ENCODE measurements around the gene GABPB1.

Gene GABPB1

GRCh38 chr15:50236433-50236832 lies 118.6 kb downstream of the GABPB1 start:
- no peak for DNase-seq

- no peak for DNase-seq
These were observed 119.2 kb downstream of the GABPB1 start for GRCh38 chr15:50235794-50236193.

DNA sequence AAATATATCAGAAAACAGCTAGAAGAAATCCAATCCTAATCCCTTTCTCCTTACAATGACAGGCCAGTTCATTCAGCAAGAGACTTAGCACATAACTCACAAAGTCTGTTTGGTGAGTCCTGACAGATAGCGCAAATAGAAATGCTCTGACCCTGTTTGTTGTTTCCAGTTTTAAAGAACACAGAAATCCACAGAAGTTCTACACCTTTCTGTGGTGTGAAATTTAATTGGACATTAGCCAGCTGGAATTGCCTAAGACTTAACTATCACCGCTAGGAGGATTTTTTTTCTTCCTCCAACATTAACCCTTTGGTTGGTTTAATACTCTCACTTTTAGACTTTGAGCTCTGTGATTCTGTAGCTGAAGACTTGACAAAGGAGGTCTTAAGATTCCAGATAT lies 120.2 kb downstream of the GABPB1 start:
- no peak for DNase-seq

- DNase-seq, result no peak
These were observed 121.7 kb downstream of the GABPB1 start for GRCh38 chr15:50233192-50233736.

GRCh38 chr15:50232791-50233190 lies 122.2 kb downstream of the GABPB1 start:
- no peak for DNase-seq

DNA sequence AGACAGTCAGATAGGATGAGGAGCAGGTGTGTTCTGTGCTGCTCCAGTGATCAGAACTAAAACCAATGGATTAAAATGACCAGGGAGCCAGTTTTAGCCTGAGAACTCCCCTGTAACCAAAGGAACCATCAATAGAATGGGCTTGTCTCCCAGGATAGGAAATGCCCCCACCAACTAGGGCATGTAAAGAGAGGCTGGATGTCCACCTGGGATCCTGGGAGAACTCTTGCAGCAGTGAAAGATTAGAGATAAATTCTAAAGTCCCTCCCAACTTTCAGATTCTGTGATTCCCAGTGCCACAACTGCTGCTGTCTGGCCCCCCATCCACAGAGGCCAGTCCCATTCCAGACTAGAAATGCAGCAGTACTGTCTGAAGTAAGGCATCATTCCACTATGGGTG lies 123.2 kb downstream of the GABPB1 start:
- no peak for DNase-seq

DNA sequence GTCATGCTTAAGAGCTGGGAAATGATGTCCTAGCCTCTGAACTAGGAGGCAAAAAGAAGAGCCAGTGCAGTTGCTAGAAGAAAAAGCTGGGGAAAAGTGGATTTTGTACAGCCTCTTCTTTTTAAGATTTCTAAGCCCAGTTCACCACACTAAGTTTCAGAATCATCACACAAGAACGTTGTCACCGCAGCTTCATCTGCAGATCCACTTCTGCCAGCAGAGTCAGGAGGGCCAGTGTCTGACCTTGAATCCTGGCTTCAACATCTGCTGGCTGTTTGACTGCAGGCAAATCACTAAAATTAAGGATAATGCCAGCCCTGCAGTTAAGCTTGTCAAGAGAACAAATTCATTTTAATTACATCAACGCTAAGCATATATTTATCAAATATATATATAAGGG lies 125.7 kb downstream of the GABPB1 start:
- no peak for DNase-seq

- no peak for DNase-seq
These were observed 126.1 kb downstream of the GABPB1 start for GRCh38 chr15:50228866-50229265.

GRCh38 chr15:50227076-50227475 lies 127.9 kb downstream of the GABPB1 start:
- DNase-seq, result no peak

DNA sequence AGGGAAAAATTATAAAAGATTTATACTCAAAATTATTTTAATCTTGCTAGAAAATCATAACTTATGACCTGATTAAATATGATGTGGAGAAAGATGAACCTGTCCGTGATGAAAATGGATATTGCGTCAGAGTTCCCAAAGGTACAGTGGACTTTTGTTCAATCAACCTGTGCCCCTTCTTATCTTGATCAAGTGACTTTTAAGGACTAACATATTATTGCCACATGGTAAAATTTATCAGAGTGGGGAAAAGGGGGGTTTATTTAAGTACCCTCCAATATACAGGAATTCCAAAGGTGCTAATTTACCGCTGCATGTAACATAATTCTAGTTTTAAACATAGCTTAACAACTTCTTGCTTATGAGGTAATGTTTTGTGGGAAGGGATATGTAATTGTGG lies 129.1 kb downstream of the GABPB1 start:
- no peak for DNase-seq

Measured in Kasumi-1 (cell line).